Renal cortical epithelial cell (primary cell): ENCODE data around the gene SLC25A52. TPM values are rescaled to one million over a fixed set of nuclear protein-coding genes. Genes with fewer than 3 reads are reported as not detected.
"Not testable (repeated sequence)": the region's sequence is repeated elsewhere in the genome, so short reads cannot be mapped to it uniquely, and the experiment has no call there.

Source experiments
- DNase-seq: peaks from one replicate; pipeline ENCODE4 v3.0.0-alpha.2; 2011; ENCODE audit warnings: low read depth
- total RNA-seq: library from RNA; depleted of rRNA; stranded (reverse); fragments of >200 nt; gene quantifications from 2 replicates; pipeline ENCODE4 v1.2.3, GENCODE V29; 2014

Gene SLC25A52
- total RNA-seq, 1 donor from 2014 or later = 0.80 TPM

- no peak for DNase-seq
Observed at GRCh38 chr18:31740180-31740579, 20.5 kb downstream of the SLC25A52 start.

GRCh38 chr18:31739651-31740050 is 21.0 kb downstream of the SLC25A52 start:
- DNase-seq = peak; percentile 5

- peak; percentile 35 for DNase-seq
Observed at GRCh38 chr18:31738460-31739407, 21.9 kb downstream of the SLC25A52 start.

- no peak for DNase-seq
Observed at GRCh38 chr18:31736630-31737029, 24.1 kb downstream of the SLC25A52 start.

- DNase-seq = no peak
Observed at GRCh38 chr18:31731628-31732027, 29.1 kb downstream of the SLC25A52 start.

- DNase-seq = not testable (repeated sequence)
Observed at GRCh38 chr18:31729196-31729595, 31.5 kb downstream of the SLC25A52 start.

- DNase-seq = peak; percentile 4
Observed at GRCh38 chr18:31723990-31724711, 36.5 kb downstream of the SLC25A52 start.

GRCh38 chr18:31723639-31723989 is 37.1 kb downstream of the SLC25A52 start:
- DNase-seq = no peak

- DNase-seq = peak; percentile 72
Observed at GRCh38 chr18:31722369-31722957, 38.2 kb downstream of the SLC25A52 start.

- no peak for DNase-seq
Observed at GRCh38 chr18:31721601-31722000, 39.1 kb downstream of the SLC25A52 start.

GRCh38 chr18:31720867-31721266 is 39.8 kb downstream of the SLC25A52 start:
- no peak for DNase-seq

- no peak for DNase-seq
Observed at GRCh38 chr18:31719363-31720006, 41.2 kb downstream of the SLC25A52 start.

GRCh38 chr18:31718386-31718785 is 42.3 kb downstream of the SLC25A52 start:
- no peak for DNase-seq

- peak; percentile 31 for DNase-seq
Observed at GRCh38 chr18:31716362-31716761, 44.3 kb downstream of the SLC25A52 start.

GRCh38 chr18:31711365-31712172 is 49.1 kb downstream of the SLC25A52 start:
- DNase-seq = no peak

GRCh38 chr18:31710826-31711225 is 49.9 kb downstream of the SLC25A52 start:
- no peak for DNase-seq

Other genes starting within 250 kb of the SLC25A52 start
- gene TTR, start 169.0 kb downstream of the SLC25A52 start, total RNA-seq = not detected in 2 replicates
- gene B4GALT6, start 76.3 kb downstream of the SLC25A52 start, total RNA-seq = 6.4 and 6.9 TPM in 2 replicates
- 53.3 and 75.6 TPM in 2 replicates for gene TRAPPC8, start 182.2 kb upstream of the SLC25A52 start, total RNA-seq